Endothelial cell of umbilical vein (primary cell): ENCODE measurements around the gene RNF168.

ENCODE experiments used
- EZH2 ChIP-seq: IDR thresholded peaks from 2 replicates; pipeline ENCODE4 v1.6.1; 2012; ENCODE audit warnings: borderline replicate concordance, low read depth, mild to moderate bottlenecking, moderate library complexity, low read length, inconsistent platforms; ENCODE audit not compliant: severe bottlenecking
- FOS ChIP-seq: IDR thresholded peaks from 2 replicates; pipeline ENCODE4 v1.6.1; 2011; ENCODE audit warnings: mild to moderate bottlenecking, low read length, moderate library complexity, borderline replicate concordance; ENCODE audit not compliant: insufficient read depth
- GATA2 ChIP-seq: IDR thresholded peaks from 2 replicates; pipeline ENCODE4 v1.7.0; 2011; ENCODE audit warnings: low read depth, mild to moderate bottlenecking, moderate library complexity, mixed read lengths, low read length; ENCODE audit not compliant: insufficient read length, insufficient read depth
- JUN ChIP-seq: IDR thresholded peaks from 2 replicates; pipeline ENCODE4 v1.6.1; 2011; ENCODE audit warnings: borderline replicate concordance, low read depth; ENCODE audit not compliant: insufficient read length, insufficient read depth
- POLR2A ChIP-seq: IDR thresholded peaks from 2 replicates; pipeline ENCODE4 v1.6.1; 2012; ENCODE audit warnings: low read depth, mild to moderate bottlenecking, control low read depth, low read length
- POLR2AphosphoS5 ChIP-seq: IDR thresholded peaks from 2 replicates; pipeline ENCODE4 v1.6.1; 2012; ENCODE audit warnings: low read depth, mild to moderate bottlenecking, control low read depth, low read length, moderate library complexity; ENCODE audit not compliant: insufficient read depth
- TF ChIP-seq, protein P1 (sequence below), 2 donors: IDR thresholded peaks; 1 replicate in 1 of 2; 2 replicates in 1 of 2; pipeline ENCODE4 v1.5.1; 2011; ENCODE audit warnings: low read length in 2 of 2, mild to moderate bottlenecking in 2 of 2, moderate library complexity in 2 of 2, control low read depth in 1 of 2, inconsistent platforms in 1 of 2, low read depth in 1 of 2; ENCODE audit not compliant: insufficient read depth in 1 of 2; ENCODE audit errors: extremely low read depth in 1 of 2
- TF ChIP-seq, protein P2 (sequence below): IDR thresholded peaks from 2 replicates; pipeline ENCODE4 v1.6.1; 2011; ENCODE audit not compliant: insufficient read depth, insufficient read length

DNA sequence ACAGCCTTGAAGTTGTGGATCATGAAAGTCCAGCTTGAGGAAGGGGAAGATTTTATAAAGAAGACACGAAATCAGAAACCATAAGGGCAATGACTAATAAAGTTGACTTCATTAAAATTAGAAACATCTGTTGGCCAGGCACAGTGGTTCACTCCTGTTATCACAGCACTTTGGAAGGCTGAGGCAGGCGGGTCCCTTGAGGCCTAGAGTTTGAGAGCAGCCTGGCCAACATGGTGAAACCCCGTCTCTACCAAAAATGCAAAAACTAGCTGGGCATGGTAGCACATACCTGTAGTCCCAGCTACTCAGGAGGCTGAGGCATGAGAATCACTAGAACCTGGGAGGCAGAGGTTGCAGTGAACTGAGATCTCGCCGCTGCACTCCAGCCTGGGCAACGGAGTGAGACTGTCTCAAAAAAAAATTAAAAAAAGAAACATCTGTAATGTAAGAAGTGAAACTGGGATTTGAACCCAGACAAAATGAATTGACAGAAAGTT, 63.5 kb downstream of the RNF168 start:
- TF ChIP-seq, protein P1, sequence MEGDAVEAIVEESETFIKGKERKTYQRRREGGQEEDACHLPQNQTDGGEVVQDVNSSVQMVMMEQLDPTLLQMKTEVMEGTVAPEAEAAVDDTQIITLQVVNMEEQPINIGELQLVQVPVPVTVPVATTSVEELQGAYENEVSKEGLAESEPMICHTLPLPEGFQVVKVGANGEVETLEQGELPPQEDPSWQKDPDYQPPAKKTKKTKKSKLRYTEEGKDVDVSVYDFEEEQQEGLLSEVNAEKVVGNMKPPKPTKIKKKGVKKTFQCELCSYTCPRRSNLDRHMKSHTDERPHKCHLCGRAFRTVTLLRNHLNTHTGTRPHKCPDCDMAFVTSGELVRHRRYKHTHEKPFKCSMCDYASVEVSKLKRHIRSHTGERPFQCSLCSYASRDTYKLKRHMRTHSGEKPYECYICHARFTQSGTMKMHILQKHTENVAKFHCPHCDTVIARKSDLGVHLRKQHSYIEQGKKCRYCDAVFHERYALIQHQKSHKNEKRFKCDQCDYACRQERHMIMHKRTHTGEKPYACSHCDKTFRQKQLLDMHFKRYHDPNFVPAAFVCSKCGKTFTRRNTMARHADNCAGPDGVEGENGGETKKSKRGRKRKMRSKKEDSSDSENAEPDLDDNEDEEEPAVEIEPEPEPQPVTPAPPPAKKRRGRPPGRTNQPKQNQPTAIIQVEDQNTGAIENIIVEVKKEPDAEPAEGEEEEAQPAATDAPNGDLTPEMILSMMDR (IDR thresholded peaks at IDR 0.05; ENCODE audit: extremely low read depth in 1 of 2, insufficient read depth in 1 of 2, low read depth in 1 of 2, low read length in 2 of 2): no peak
- TF ChIP-seq EZH2 (no peak), GATA2 (no peak), POLR2A (no peak), POLR2AphosphoS5 (no peak), FOS (no peak), JUN (no peak)
- TF ChIP-seq, protein P2, sequence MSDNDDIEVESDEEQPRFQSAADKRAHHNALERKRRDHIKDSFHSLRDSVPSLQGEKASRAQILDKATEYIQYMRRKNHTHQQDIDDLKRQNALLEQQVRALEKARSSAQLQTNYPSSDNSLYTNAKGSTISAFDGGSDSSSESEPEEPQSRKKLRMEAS: no peak
